Activated CD4-positive, alpha-beta T cell treated with anti-CD3 and anti-CD28 coated beads, Interleukin-2, amount 50 U/mL, for 16 hours (primary cell): ENCODE data around the gene DNAJC7.
A peak's percentile ranks its signal among the peaks of the same experiment; 100 is the strongest.

Experiments
- DNase-seq: peaks from one replicate; pipeline ENCODE4 v3.0.0-alpha.2; 2020

DNAJC7 gene

GRCh38 chr17:41973408-41973811 lies 43.8 kb downstream of the DNAJC7 start:
- DNase-seq = no peak

GRCh38 chr17:41972571-41973407 lies 44.5 kb downstream of the DNAJC7 start:
- no peak for DNase-seq

GRCh38 chr17:41971721-41972523 lies 45.3 kb downstream of the DNAJC7 start:
- DNase-seq = no peak

- no peak for DNase-seq
These were observed 46.3 kb downstream of the DNAJC7 start for GRCh38 chr17:41970901-41971331.

GRCh38 chr17:41968676-41969075 lies 48.6 kb downstream of the DNAJC7 start:
- DNase-seq = no peak

GRCh38 chr17:41967921-41968578 lies 49.2 kb downstream of the DNAJC7 start:
- no peak for DNase-seq

GRCh38 chr17:41967141-41967920 lies 49.9 kb downstream of the DNAJC7 start:
- peak; percentile 35 for DNase-seq

- peak; percentile 90 for DNase-seq
These were observed 50.6 kb downstream of the DNAJC7 start, which contains the start of gene CNP for GRCh38 chr17:41966463-41967140. CNP (plus strand) TSS chr17:41966795; CDS start chr17:41966885, 90 bp downstream.

GRCh38 chr17:41965694-41966462 lies 51.4 kb downstream of the DNAJC7 start:
- peak; percentile 67 for DNase-seq

GRCh38 chr17:41962768-41963434 lies 54.3 kb downstream of the DNAJC7 start:
- peak; percentile 72 for DNase-seq

- DNase-seq = no peak
These were observed 55.1 kb downstream of the DNAJC7 start for GRCh38 chr17:41962111-41962510.

GRCh38 chr17:41959336-41960095 lies 57.7 kb downstream of the DNAJC7 start:
- DNase-seq = no peak

- DNase-seq = no peak
These were observed 58.3 kb downstream of the DNAJC7 start for GRCh38 chr17:41959030-41959335.

GRCh38 chr17:41957869-41958439 lies 59.3 kb downstream of the DNAJC7 start:
- DNase-seq = no peak

- no peak for DNase-seq
These were observed 60.0 kb downstream of the DNAJC7 start for GRCh38 chr17:41957031-41957868.

GRCh38 chr17:41956522-41956921 lies 60.7 kb downstream of the DNAJC7 start:
- no peak for DNase-seq

GRCh38 chr17:41948762-41949460 lies 68.3 kb downstream of the DNAJC7 start:
- no peak for DNase-seq

GRCh38 chr17:41944943-41945342 lies 72.3 kb downstream of the DNAJC7 start:
- DNase-seq = no peak
